ENCODE measurements around the gene ARRB1. TPM values are rescaled to one million over a fixed set of nuclear protein-coding genes. Genes with fewer than 3 reads are reported as not detected.
A peak's percentile ranks its signal among the peaks of the same experiment; 100 is the strongest.

Gene ARRB1
- total and polyA plus RNA-seq, 2 of the 13 experiments (the other 11 are each of a cell fraction or from before 2014, with no cell fraction given), result 22.5 to 35.7 TPM

DNA sequence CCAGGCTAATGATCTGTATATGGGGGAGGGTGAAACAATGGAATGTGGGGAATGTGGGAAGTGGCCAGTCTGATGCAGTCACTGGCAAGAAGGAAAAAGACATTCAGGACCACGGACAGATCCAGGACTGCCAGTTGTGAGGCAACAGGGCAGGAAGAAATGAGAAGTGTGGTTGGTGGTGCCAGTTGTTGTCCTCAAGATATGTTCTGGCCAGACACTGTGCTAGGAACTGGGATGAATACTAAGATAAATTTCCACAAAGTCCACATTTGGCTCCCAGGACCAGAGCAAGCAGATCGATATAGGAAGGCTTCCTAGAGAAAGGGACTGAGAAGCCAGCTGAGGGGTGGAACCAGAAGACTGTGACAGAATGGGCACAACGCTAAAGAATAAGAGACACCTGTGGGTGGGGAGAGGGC lies 117.7 kb downstream of the ARRB1 start (continued):
- TF ChIP-seq, protein P1, sequence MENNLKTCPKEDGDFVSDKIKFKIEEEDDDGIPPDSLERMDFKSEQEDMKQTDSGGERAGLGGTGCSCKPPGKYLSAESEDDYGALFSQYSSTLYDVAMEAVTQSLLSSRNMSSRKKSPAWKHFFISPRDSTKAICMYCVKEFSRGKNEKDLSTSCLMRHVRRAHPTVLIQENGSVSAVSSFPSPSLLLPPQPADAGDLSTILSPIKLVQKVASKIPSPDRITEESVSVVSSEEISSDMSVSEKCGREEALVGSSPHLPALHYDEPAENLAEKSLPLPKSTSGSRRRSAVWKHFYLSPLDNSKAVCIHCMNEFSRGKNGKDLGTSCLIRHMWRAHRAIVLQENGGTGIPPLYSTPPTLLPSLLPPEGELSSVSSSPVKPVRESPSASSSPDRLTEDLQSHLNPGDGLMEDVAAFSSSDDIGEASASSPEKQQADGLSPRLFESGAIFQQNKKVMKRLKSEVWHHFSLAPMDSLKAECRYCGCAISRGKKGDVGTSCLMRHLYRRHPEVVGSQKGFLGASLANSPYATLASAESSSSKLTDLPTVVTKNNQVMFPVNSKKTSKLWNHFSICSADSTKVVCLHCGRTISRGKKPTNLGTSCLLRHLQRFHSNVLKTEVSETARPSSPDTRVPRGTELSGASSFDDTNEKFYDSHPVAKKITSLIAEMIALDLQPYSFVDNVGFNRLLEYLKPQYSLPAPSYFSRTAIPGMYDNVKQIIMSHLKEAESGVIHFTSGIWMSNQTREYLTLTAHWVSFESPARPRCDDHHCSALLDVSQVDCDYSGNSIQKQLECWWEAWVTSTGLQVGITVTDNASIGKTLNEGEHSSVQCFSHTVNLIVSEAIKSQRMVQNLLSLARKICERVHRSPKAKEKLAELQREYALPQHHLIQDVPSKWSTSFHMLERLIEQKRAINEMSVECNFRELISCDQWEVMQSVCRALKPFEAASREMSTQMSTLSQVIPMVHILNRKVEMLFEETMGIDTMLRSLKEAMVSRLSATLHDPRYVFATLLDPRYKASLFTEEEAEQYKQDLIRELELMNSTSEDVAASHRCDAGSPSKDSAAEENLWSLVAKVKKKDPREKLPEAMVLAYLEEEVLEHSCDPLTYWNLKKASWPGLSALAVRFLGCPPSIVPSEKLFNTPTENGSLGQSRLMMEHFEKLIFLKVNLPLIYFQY (CRISPR knock-in tag; IDR thresholded peaks at IDR 0.05; ENCODE audit: borderline replicate concordance), result peak; percentile 74
- peak; percentile 50; the same call in 1 of the 2 replicates for TF ChIP-seq RXRB (CRISPR knock-in tag; IDR thresholded peaks at IDR 0.05; ENCODE audit: borderline replicate concordance)
- TF ChIP-seq SOX13 (IDR thresholded peaks at IDR 0.05), result no peak
- TF ChIP-seq SOX13 (CRISPR knock-in tag; conservative IDR thresholded peaks at IDR 0.05 in 1 of 2, IDR thresholded peaks at IDR 0.05 in 1 of 2), result no peak
- no peak for TF ChIP-seq POLR2A (IDR thresholded peaks at IDR 0.05; ENCODE audit: insufficient read depth in 1 of 2, low read depth in 2 of 2, low read length in 2 of 2)
- TF ChIP-seq, protein P2, sequence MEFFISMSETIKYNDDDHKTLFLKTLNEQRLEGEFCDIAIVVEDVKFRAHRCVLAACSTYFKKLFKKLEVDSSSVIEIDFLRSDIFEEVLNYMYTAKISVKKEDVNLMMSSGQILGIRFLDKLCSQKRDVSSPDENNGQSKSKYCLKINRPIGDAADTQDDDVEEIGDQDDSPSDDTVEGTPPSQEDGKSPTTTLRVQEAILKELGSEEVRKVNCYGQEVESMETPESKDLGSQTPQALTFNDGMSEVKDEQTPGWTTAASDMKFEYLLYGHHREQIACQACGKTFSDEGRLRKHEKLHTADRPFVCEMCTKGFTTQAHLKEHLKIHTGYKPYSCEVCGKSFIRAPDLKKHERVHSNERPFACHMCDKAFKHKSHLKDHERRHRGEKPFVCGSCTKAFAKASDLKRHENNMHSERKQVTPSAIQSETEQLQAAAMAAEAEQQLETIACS (CRISPR knock-in tag; IDR thresholded peaks at IDR 0.05), result no peak
- peak; percentile 61; the same call in 1 of the 2 replicates for TF ChIP-seq ZBTB21 (CRISPR knock-in tag; IDR thresholded peaks at IDR 0.05)
- TF ChIP-seq MEF2D (CRISPR knock-in tag; IDR thresholded peaks at IDR 0.05), result peak; percentile 60; the same call in 1 of the 2 replicates
- TF ChIP-seq REPIN1 (CRISPR knock-in tag; IDR thresholded peaks at IDR 0.05; ENCODE audit: borderline replicate concordance, low read depth), result no peak
- TF ChIP-seq, protein P3, sequence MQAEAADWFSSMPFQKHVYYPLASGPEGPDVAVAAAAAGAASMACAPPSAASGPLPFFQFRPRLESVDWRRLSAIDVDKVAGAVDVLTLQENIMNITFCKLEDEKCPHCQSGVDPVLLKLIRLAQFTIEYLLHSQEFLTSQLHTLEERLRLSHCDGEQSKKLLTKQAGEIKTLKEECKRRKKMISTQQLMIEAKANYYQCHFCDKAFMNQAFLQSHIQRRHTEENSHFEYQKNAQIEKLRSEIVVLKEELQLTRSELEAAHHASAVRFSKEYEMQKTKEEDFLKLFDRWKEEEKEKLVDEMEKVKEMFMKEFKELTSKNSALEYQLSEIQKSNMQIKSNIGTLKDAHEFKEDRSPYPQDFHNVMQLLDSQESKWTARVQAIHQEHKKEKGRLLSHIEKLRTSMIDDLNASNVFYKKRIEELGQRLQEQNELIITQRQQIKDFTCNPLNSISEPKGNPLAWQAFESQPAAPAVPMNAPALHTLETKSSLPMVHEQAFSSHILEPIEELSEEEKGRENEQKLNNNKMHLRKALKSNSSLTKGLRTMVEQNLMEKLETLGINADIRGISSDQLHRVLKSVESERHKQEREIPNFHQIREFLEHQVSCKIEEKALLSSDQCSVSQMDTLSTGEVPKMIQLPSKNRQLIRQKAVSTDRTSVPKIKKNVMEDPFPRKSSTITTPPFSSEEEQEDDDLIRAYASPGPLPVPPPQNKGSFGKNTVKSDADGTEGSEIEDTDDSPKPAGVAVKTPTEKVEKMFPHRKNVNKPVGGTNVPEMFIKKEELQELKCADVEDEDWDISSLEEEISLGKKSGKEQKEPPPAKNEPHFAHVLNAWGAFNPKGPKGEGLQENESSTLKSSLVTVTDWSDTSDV (CRISPR knock-in tag; IDR thresholded peaks at IDR 0.05), result no peak
- TF ChIP-seq ZNF549 (CRISPR knock-in tag; IDR thresholded peaks at IDR 0.05), result no peak
- TF ChIP-seq SMYD3 (CRISPR knock-in tag; IDR thresholded peaks at IDR 0.05), result 0 out of 2 replicates have a peak, but pooled peaks have one; percentile 26
- peak; percentile 87; the same call in 1 of the 2 replicates for TF ChIP-seq KLF11 (CRISPR knock-in tag; IDR thresholded peaks at IDR 0.05)
- TF ChIP-seq KDM4B (CRISPR knock-in tag; IDR thresholded peaks at IDR 0.05), result no peak
- TF ChIP-seq, protein P4, sequence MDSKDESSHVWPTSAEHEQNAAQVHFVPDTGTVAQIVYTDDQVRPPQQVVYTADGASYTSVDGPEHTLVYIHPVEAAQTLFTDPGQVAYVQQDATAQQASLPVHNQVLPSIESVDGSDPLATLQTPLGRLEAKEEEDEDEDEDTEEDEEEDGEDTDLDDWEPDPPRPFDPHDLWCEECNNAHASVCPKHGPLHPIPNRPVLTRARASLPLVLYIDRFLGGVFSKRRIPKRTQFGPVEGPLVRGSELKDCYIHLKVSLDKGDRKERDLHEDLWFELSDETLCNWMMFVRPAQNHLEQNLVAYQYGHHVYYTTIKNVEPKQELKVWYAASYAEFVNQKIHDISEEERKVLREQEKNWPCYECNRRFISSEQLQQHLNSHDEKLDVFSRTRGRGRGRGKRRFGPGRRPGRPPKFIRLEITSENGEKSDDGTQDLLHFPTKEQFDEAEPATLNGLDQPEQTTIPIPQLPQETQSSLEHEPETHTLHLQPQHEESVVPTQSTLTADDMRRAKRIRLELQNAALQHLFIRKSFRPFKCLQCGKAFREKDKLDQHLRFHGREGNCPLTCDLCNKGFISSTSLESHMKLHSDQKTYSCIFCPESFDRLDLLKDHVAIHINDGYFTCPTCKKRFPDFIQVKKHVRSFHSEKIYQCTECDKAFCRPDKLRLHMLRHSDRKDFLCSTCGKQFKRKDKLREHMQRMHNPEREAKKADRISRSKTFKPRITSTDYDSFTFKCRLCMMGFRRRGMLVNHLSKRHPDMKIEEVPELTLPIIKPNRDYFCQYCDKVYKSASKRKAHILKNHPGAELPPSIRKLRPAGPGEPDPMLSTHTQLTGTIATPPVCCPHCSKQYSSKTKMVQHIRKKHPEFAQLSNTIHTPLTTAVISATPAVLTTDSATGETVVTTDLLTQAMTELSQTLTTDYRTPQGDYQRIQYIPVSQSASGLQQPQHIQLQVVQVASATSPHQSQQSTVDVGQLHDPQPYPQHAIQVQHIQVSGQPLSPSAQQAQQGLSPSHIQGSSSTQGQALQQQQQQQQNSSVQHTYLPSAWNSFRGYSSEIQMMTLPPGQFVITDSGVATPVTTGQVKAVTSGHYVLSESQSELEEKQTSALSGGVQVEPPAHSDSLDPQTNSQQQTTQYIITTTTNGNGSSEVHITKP (CRISPR knock-in tag; IDR thresholded peaks at IDR 0.05; ENCODE audit: low read depth), result peak; percentile 38; the same call in 1 of the 2 replicates
- TF ChIP-seq, protein P5, sequence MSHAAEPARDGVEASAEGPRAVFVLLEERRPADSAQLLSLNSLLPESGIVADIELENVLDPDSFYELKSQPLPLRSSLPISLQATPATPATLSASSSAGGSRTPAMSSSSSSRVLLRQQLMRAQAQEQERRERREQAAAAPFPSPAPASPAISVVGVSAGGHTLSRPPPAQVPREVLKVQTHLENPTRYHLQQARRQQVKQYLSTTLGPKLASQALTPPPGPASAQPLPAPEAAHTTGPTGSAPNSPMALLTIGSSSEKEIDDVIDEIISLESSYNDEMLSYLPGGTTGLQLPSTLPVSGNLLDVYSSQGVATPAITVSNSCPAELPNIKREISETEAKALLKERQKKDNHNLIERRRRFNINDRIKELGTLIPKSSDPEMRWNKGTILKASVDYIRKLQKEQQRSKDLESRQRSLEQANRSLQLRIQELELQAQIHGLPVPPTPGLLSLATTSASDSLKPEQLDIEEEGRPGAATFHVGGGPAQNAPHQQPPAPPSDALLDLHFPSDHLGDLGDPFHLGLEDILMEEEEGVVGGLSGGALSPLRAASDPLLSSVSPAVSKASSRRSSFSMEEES (CRISPR knock-in tag; IDR thresholded peaks at IDR 0.05), result peak; percentile 78
- TF ChIP-seq RARA (CRISPR knock-in tag; IDR thresholded peaks at IDR 0.05), result peak; percentile 50
- no peak for TF ChIP-seq HDAC1 (CRISPR knock-in tag; IDR thresholded peaks at IDR 0.05)
